AG10803 (cell line): ENCODE results near the gene OSCAR.

Experiments used
- DNase-seq: peaks from one replicate; pipeline ENCODE4 v3.0.0; 2010; ENCODE audit warnings: low read depth
- H3K4me3 ChIP-seq: 2 replicates; pipeline ENCODE4 v1.5.1; 2011; ENCODE audit warnings: mild to moderate bottlenecking, low read length, control low read depth
- TF ChIP-seq, protein P1 (sequence below): conservative IDR thresholded peaks from 2 replicates; pipeline ENCODE4 v1.5.1; 2011; ENCODE audit warnings: mild to moderate bottlenecking, low read length, control low read depth, inconsistent platforms

Gene OSCAR

DNA sequence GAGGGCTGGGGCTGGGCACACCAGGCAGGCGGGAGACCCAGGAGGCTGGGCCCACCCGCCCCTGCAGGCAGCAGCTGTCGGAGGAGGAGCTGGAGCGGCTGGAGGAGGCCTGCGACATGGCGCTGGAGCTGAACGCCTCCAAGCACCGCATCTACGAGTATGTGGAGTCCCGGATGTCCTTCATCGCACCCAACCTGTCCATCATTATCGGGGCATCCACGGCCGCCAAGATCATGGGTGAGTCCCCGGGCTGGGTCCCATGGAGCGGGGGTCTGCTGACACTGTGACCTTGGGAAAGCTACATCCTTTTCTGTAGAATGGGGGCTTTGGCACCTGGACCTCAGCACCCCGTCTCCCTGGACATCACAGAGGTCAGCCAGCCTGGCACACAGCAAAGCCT lies 23.1 kb upstream of the OSCAR start:
- DNase-seq = no peak
- TF ChIP-seq, protein P1, sequence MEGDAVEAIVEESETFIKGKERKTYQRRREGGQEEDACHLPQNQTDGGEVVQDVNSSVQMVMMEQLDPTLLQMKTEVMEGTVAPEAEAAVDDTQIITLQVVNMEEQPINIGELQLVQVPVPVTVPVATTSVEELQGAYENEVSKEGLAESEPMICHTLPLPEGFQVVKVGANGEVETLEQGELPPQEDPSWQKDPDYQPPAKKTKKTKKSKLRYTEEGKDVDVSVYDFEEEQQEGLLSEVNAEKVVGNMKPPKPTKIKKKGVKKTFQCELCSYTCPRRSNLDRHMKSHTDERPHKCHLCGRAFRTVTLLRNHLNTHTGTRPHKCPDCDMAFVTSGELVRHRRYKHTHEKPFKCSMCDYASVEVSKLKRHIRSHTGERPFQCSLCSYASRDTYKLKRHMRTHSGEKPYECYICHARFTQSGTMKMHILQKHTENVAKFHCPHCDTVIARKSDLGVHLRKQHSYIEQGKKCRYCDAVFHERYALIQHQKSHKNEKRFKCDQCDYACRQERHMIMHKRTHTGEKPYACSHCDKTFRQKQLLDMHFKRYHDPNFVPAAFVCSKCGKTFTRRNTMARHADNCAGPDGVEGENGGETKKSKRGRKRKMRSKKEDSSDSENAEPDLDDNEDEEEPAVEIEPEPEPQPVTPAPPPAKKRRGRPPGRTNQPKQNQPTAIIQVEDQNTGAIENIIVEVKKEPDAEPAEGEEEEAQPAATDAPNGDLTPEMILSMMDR = no peak

DNA sequence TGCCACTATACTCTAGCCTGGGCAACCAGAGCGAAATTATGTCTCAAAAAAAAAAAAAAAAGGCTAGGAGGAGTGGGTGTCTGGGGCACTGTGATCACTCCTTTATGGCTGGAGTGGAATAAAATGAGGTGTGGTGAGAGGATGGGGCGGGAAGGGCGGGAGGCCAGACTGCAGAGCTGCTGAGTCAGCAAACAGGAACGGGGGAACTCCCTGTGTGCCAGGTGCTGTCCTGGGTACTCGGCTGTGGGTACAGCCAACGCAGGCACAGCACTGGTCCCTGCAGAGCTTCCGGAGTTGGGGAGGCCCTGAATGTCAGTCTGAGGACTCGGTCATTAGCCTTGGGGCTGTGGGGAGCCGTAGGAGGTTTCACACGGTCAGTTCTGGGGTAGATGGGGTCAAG lies 20.7 kb upstream of the OSCAR start:
- H3K4me3 ChIP-seq = no peak overlapping the region
- TF ChIP-seq, protein P1 = no peak
- no peak for DNase-seq

More for the DNA sequence above, 23.1 kb upstream of the OSCAR start:
- no peak overlapping the region for H3K4me3 ChIP-seq

DNA sequence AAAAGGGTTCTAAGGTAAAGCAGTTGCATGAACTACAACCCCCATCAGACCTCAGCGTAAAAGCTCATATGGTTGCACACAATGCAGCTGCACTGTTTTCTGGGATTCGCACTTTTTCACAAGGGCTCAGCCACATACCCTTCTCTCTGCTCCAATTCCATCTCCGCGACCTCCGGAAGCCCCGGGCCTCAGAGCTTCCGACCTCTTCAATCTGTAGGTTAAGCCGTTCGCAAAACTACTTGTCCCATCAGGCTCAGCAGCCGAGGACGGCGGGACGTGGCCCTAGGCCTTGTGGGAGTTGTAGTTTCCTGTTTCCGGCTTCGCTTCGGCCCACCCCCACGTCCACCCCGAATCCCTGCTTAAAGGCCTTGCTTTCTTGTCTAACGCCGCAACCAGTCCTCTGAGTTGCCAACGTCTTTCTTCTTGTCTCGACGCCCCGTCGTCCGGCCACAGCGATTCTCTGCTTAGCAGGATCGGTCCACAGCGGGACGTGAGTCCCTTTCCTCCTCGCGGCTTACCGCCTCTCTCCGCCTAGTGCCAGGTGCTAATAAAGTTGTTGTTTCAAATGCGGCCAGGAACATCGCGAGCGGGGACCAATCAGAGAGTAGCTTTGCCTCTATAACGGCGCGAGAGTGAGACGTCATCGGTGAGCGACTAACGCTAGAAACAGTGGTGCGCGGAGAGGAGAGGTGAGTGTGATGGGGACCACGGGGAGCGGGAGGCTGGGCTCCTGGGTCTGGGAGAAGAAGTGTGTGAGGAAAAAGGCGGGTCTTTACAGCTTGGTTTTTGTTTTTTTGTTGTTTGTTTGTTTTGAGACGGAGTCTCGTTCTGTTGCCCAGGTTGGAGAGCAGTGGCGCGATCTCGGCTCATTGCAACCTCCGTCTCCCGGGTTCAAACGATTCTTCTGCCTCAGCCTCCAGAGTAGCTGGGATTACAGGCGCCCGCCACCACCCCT lies 14.8 kb upstream of the OSCAR start, which contains the start of the genes PRPF31 and TFPT:
Gene PRPF31 (plus strand): TSS at position 646 of the 955 bp plus-strand sequence. CDS start 2,525 bp downstream, outside the sequence.
Gene TFPT (minus strand): TSS at position 549 of the 955 bp plus-strand sequence. CDS start 388 bp downstream, at position 161.
- TF ChIP-seq, protein P1 = no peak
- DNase-seq = peak; percentile 97
- peak within 1 kb of the TSS; percentile 95 for H3K4me3 ChIP-seq

DNA sequence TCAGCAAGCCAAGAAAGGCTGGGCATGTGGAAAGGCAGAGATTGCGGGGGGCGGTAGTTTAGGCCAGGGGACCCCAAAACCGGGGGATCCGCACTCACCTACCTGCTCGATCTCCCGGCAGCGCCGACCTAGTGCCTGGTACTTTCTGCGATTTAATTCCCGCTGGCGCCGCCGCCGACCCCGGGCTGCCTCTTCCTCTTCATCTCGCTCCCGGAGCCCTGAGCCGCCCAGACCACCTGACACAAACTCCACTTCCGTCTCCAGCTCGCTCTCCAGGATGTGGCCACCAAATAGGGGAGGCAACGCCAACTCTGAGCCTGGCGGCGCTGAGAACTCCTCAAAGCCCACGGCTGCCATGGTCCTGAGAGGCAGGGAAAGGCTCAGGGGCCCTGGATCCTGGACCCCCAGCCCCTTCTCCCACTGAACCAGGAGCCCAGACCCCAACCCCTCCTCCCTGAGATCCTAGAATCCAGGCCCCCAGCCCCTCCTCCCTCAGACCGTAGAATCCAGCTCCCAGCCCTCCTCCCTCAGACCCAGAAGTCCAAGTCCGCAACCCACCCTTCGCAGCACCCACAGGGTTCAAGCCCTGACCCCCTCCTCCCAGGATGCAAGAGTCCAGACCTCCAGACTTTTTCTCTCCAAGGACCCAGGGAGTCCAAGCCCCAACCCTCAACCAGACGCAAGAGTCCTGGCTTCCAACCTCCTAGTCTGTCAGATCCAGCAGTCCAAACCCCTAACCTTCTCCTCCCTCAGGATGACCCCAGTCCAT lies 13.9 kb upstream of the OSCAR start:
- peak; percentile 35 for DNase-seq

DNA sequence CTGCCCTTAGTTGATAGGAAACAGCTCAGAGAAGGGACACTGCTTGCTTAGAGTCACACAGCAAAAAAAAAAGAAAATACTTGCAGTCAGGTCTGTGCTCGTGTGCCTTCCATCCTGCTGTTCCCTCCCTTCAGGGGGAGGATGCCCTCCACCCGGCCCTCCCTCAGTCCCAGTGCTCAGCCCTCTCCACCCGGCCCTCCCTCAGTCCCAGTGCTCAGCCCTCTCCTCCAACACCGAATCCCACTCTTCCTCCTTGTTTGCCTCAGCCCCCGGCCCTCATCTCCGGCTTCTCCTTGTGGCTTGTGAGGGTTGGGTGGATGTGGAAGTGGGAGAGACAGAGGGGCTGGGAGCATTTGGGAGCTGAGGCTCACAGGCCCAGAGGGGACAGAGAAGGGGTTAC lies 9.0 kb upstream of the OSCAR start:
- TF ChIP-seq, protein P1 = no peak
- no peak for DNase-seq
- no peak overlapping the region for H3K4me3 ChIP-seq

More for the DNA sequence above, 13.9 kb upstream of the OSCAR start:
- peak overlapping the region; percentile 95 for H3K4me3 ChIP-seq
- TF ChIP-seq, protein P1 = no peak

DNA sequence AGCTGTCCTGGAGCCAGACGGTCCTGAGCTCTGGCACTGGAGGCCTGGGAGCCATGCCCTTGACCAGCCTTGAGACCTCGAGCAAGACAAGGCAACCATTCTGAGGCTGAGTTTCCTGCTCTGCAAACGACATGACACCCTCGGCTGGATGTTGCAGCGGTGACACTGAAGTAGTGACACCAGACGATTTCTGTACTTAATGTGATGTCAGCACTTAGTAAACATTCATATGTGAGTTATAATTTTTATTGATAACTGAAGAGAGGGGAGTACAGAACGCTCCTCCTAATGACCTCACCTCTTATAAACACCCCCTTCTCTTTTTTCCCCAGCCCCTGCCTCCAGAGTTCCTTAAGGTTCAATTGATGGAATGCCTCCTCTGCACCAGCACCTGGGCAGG lies 7.9 kb upstream of the OSCAR start:
- DNase-seq = no peak
- no peak overlapping the region for H3K4me3 ChIP-seq
- TF ChIP-seq, protein P1 = no peak
